ENCODE data around the gene IGSF11. TPM values are rescaled to one million over a fixed set of nuclear protein-coding genes. Genes with fewer than 3 reads are reported as not detected.
A peak's percentile ranks its signal among the peaks of the same experiment; 100 is the strongest.

The IGSF11 gene
- total RNA-seq, 2 donors from 2014 or later, result 3.9 to 6.0 TPM

GRCh38 chr3:118990823-118991560 lies 43.7 kb downstream of the IGSF11 start:
- WGBS, 2 experiments (ENCODE audit: insufficient coverage in 1 of 2, insufficient read length in 1 of 2), result 82 to 100% methylated on average over 1 to 3 of the region's 3 CpGs
- Mint-ChIP-seq H3K36me3 (ENCODE audit: low read depth) (no peaks in the 10 kb centered on the region), H3K4me3 (no peak overlapping the region), H3K9me3 (no peaks in the 10 kb centered on the region), H3K4me1 (peaks cover 25% of the 10 kb centered on the region), H3K27me3 (ENCODE audit: insufficient read depth) (no peaks in the 10 kb centered on the region), H3K27ac (no peak overlapping the region)
- peaks cover 6% of the 10 kb centered on the region for H3K27me3 ChIP-seq (ENCODE audit: control insufficient read depth, insufficient read depth, low read length, poor library complexity, severe bottlenecking)
- TF ChIP-seq, protein P1, sequence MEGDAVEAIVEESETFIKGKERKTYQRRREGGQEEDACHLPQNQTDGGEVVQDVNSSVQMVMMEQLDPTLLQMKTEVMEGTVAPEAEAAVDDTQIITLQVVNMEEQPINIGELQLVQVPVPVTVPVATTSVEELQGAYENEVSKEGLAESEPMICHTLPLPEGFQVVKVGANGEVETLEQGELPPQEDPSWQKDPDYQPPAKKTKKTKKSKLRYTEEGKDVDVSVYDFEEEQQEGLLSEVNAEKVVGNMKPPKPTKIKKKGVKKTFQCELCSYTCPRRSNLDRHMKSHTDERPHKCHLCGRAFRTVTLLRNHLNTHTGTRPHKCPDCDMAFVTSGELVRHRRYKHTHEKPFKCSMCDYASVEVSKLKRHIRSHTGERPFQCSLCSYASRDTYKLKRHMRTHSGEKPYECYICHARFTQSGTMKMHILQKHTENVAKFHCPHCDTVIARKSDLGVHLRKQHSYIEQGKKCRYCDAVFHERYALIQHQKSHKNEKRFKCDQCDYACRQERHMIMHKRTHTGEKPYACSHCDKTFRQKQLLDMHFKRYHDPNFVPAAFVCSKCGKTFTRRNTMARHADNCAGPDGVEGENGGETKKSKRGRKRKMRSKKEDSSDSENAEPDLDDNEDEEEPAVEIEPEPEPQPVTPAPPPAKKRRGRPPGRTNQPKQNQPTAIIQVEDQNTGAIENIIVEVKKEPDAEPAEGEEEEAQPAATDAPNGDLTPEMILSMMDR (conservative IDR thresholded peaks at IDR 0.05), result no peak
- no peak overlapping the region for H3K9ac ChIP-seq (ENCODE audit: extremely low read depth, low read length, poor library complexity, severe bottlenecking)
- no peaks in the 10 kb centered on the region for H3K9me3 ChIP-seq (ENCODE audit: control insufficient read depth, low read length)
- H3K4me3 ChIP-seq (ENCODE audit: low read length), result no peak overlapping the region
- H3K36me3 ChIP-seq (ENCODE audit: control insufficient read depth, insufficient read depth, low read length), result no peaks in the 10 kb centered on the region
- DNase-seq, result no peak
- peaks cover 11% of the 10 kb centered on the region for H3K4me1 ChIP-seq (ENCODE audit: control insufficient read depth, insufficient read depth, low read length)
- H3K27ac ChIP-seq (ENCODE audit: low read depth, low read length), result no peak overlapping the region

DNA sequence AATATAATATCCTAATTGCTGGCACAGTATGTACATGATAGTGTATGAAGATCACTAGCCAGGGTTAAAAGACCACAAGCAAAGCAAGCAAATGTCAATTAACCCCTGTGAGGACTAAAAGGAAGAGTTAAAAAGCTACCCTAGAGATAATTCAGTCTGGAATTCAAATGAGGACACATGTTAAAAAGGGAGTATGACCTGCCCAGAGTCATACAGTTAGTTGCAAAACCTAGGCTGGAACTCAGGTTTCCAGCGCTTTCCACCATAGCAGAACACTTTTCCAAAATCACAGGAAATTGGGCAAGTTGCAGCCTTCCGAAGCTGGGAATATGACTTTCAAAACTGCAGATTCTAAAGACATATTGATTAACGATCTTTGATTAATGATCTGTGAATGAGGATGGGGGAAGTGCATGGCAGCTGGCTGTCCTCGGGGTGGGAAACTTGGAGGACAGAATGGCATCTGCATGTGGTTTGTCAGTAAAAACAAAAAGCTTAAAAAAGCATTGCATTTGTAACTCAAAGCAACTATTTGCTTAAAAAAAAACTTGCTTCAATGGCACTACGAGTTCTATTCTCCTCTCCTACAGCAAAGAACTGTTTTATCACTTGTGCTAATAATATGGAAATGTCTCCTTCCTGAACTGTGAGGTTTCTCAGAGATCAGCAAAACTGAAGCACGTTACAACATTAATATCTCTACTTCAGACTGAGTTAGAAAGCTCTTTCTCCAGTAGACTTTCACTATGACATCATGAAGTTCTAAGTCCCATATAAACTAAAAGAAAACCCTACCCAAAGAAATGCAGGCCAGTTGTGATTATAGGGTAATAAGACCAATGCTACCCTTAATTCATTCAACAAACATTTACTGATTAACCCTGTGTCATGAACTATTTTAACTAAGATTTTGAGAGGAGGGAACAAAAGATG lies 46.2 kb downstream of the IGSF11 start:
- no peaks in the 10 kb centered on the region for H3K27me3 Mint-ChIP-seq (ENCODE audit: insufficient read depth)
- Histone ChIP-seq H3K27me3 (ENCODE audit: control insufficient read depth, insufficient read depth, low read length, poor library complexity, severe bottlenecking) (no peaks in the 10 kb centered on the region), H3K27ac (ENCODE audit: low read depth, low read length) (no peak overlapping the region), H3K4me3 (ENCODE audit: low read length) (no peak overlapping the region), H3K9me3 (ENCODE audit: control insufficient read depth, low read length) (no peaks in the 10 kb centered on the region), H3K4me1 (ENCODE audit: control insufficient read depth, insufficient read depth, low read length) (peaks cover 13% of the 10 kb centered on the region), H3K9ac (ENCODE audit: extremely low read depth, low read length, poor library complexity, severe bottlenecking) (no peak overlapping the region), H3K36me3 (ENCODE audit: control insufficient read depth, insufficient read depth, low read length) (no peaks in the 10 kb centered on the region)
- no peak for DNase-seq
- H3K4me3 Mint-ChIP-seq, result no peak overlapping the region
- no peak overlapping the region for H3K27ac Mint-ChIP-seq
- no peaks in the 10 kb centered on the region for H3K36me3 Mint-ChIP-seq (ENCODE audit: low read depth)
- H3K9me3 Mint-ChIP-seq, result no peaks in the 10 kb centered on the region
- WGBS, 2 experiments (ENCODE audit: insufficient coverage in 1 of 2, insufficient read length in 1 of 2), result 58 to 67% methylated on average over 1 to 6 of the region's 6 CpGs
- TF ChIP-seq, protein P1 (conservative IDR thresholded peaks at IDR 0.05), result no peak
- H3K4me1 Mint-ChIP-seq, result peaks cover 46% of the 10 kb centered on the region

GRCh38 chr3:118987477-118987876 lies 47.2 kb downstream of the IGSF11 start:
- H3K36me3 Mint-ChIP-seq (ENCODE audit: low read depth), result no peaks in the 10 kb centered on the region
- H3K4me3 Mint-ChIP-seq, result no peak overlapping the region
- peaks cover 44% of the 10 kb centered on the region for H3K4me1 Mint-ChIP-seq
- peak; percentile 37 for DNase-seq
- peaks cover 11% of the 10 kb centered on the region for H3K4me1 ChIP-seq (ENCODE audit: control insufficient read depth, insufficient read depth, low read length)
- no peaks in the 10 kb centered on the region for H3K9me3 ChIP-seq (ENCODE audit: control insufficient read depth, low read length)
- no peak overlapping the region for H3K27ac ChIP-seq (ENCODE audit: low read depth, low read length)
- H3K27me3 Mint-ChIP-seq (ENCODE audit: insufficient read depth), result no peaks in the 10 kb centered on the region
- WGBS, 2 experiments (ENCODE audit: insufficient coverage in 1 of 2, insufficient read length in 1 of 2), result 83 to 92% methylated on average over 1 to 2 of the region's 2 CpGs
- H3K9me3 Mint-ChIP-seq, result no peaks in the 10 kb centered on the region
- H3K36me3 ChIP-seq (ENCODE audit: control insufficient read depth, insufficient read depth, low read length), result no peaks in the 10 kb centered on the region
- no peak overlapping the region for H3K9ac ChIP-seq (ENCODE audit: extremely low read depth, low read length, poor library complexity, severe bottlenecking)
- no peak overlapping the region for H3K27ac Mint-ChIP-seq
- no peak overlapping the region for H3K4me3 ChIP-seq (ENCODE audit: low read length)
- TF ChIP-seq, protein P1 (conservative IDR thresholded peaks at IDR 0.05), result no peak
- H3K27me3 ChIP-seq (ENCODE audit: control insufficient read depth, insufficient read depth, low read length, poor library complexity, severe bottlenecking), result no peaks in the 10 kb centered on the region
